ENCODE data around the gene AKAP7.
A peak's percentile ranks its signal among the peaks of the same experiment; 100 is the strongest.

Gene AKAP7

GRCh38 chr6:131103296-131103695 lies 32.0 kb upstream of the AKAP7 start:
- Histone ChIP-seq H3K36me3 (ENCODE audit: control insufficient read depth, insufficient read depth, low read length) (no peaks in the 10 kb centered on the region), H3K27me3 (replicated peaks; ENCODE audit: control insufficient read depth, insufficient read depth, low read length) (no peaks in the 10 kb centered on the region), H3K4me3 (replicated peaks; ENCODE audit: low read depth, low read length) (no peak overlapping the region)
- DNase-seq (ENCODE audit: extremely low read depth, insufficient read length) = no peak
- TF ChIP-seq, protein P1, sequence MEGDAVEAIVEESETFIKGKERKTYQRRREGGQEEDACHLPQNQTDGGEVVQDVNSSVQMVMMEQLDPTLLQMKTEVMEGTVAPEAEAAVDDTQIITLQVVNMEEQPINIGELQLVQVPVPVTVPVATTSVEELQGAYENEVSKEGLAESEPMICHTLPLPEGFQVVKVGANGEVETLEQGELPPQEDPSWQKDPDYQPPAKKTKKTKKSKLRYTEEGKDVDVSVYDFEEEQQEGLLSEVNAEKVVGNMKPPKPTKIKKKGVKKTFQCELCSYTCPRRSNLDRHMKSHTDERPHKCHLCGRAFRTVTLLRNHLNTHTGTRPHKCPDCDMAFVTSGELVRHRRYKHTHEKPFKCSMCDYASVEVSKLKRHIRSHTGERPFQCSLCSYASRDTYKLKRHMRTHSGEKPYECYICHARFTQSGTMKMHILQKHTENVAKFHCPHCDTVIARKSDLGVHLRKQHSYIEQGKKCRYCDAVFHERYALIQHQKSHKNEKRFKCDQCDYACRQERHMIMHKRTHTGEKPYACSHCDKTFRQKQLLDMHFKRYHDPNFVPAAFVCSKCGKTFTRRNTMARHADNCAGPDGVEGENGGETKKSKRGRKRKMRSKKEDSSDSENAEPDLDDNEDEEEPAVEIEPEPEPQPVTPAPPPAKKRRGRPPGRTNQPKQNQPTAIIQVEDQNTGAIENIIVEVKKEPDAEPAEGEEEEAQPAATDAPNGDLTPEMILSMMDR (IDR thresholded peaks at IDR 0.05; ENCODE audit: insufficient read depth, low read length, poor library complexity, severe bottlenecking) = no peak

DNA sequence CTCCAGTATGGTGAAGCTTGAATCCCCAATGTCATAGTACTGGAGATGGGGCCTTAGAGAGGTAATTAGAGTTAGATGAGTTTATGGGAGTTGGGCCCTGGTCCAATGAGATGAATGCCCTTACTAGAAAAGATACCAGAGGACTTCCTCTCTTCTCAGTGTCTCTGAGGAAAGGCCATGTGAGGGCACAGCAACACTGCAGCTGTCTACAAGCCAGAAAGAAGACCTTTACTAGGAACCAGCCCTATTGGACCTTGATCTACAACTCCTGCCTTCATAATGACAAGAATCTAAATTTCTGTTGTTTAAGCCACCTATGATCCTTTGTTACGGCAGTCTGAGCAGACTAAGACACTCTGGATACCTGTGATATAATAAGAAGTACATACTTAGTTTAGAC lies 31.4 kb upstream of the AKAP7 start:
- TF ChIP-seq, protein P1 (IDR thresholded peaks at IDR 0.05; ENCODE audit: insufficient read depth, low read length, poor library complexity, severe bottlenecking) = no peak
- Histone ChIP-seq H3K27me3 (replicated peaks; ENCODE audit: control insufficient read depth, insufficient read depth, low read length) (no peaks in the 10 kb centered on the region), H3K36me3 (ENCODE audit: control insufficient read depth, insufficient read depth, low read length) (no peaks in the 10 kb centered on the region), H3K4me3 (replicated peaks; ENCODE audit: low read depth, low read length) (no peak overlapping the region)
- no peak for DNase-seq (ENCODE audit: extremely low read depth, insufficient read length)

GRCh38 chr6:131107151-131107550 lies 28.1 kb upstream of the AKAP7 start:
- DNase-seq (ENCODE audit: extremely low read depth, insufficient read length) = peak; percentile 18
- Histone ChIP-seq H3K36me3 (ENCODE audit: control insufficient read depth, insufficient read depth, low read length) (no peaks in the 10 kb centered on the region), H3K27me3 (replicated peaks; ENCODE audit: control insufficient read depth, insufficient read depth, low read length) (no peaks in the 10 kb centered on the region), H3K4me3 (replicated peaks; ENCODE audit: low read depth, low read length) (no peak overlapping the region)
- TF ChIP-seq, protein P1 (IDR thresholded peaks at IDR 0.05; ENCODE audit: insufficient read depth, low read length, poor library complexity, severe bottlenecking) = no peak

DNA sequence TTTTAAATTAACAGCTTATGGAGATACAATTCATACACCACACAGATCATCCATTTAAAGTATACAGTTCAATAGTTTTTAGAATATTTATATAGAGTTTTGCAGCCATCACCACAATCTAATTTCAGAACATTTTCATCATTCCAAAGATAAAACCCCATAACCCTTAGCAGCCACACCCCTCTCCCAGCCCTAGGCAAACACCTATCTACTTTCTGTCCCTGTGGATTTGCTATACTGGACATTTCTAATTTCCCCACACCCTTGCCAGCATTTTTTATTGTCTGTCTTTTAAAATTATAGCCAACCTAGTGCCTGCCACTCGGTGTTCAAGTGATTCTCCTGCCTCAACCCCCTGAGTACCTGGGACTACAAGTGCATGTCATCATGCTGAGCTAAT lies 23.0 kb upstream of the AKAP7 start:
- Histone ChIP-seq H3K27me3 (replicated peaks; ENCODE audit: control insufficient read depth, insufficient read depth, low read length) (no peaks in the 10 kb centered on the region), H3K36me3 (ENCODE audit: control insufficient read depth, insufficient read depth, low read length) (no peaks in the 10 kb centered on the region), H3K4me3 (replicated peaks; ENCODE audit: low read depth, low read length) (no peak overlapping the region)
- TF ChIP-seq, protein P1 (IDR thresholded peaks at IDR 0.05; ENCODE audit: insufficient read depth, low read length, poor library complexity, severe bottlenecking) = no peak
- DNase-seq (ENCODE audit: extremely low read depth, insufficient read length) = no peak

GRCh38 chr6:131115651-131116050 lies 19.6 kb upstream of the AKAP7 start:
- H3K27me3 ChIP-seq (replicated peaks; ENCODE audit: control insufficient read depth, insufficient read depth, low read length) = no peaks in the 10 kb centered on the region
- H3K4me3 ChIP-seq (replicated peaks; ENCODE audit: low read depth, low read length) = no peak overlapping the region
- TF ChIP-seq, protein P1 (IDR thresholded peaks at IDR 0.05; ENCODE audit: insufficient read depth, low read length, poor library complexity, severe bottlenecking) = no peak
- DNase-seq (ENCODE audit: extremely low read depth, insufficient read length) = no peak
- H3K36me3 ChIP-seq (ENCODE audit: control insufficient read depth, insufficient read depth, low read length) = no peaks in the 10 kb centered on the region

GRCh38 chr6:131116321-131116720 lies 18.9 kb upstream of the AKAP7 start:
- TF ChIP-seq, protein P1 (IDR thresholded peaks at IDR 0.05; ENCODE audit: insufficient read depth, low read length, poor library complexity, severe bottlenecking) = no peak
- Histone ChIP-seq H3K4me3 (replicated peaks; ENCODE audit: low read depth, low read length) (no peak overlapping the region), H3K36me3 (ENCODE audit: control insufficient read depth, insufficient read depth, low read length) (no peaks in the 10 kb centered on the region), H3K27me3 (replicated peaks; ENCODE audit: control insufficient read depth, insufficient read depth, low read length) (no peaks in the 10 kb centered on the region)
- DNase-seq (ENCODE audit: extremely low read depth, insufficient read length) = no peak
